GM18520 (cell line): Measurements from ENCODE around the gene GALT.

Experiments
- ATAC-seq: cut with Tn5 transposase; IDR thresholded peaks from one replicate; pipeline ENCODE4 v1.9.1; 2021; ENCODE audit not compliant: unreplicated experiment

The GALT gene

DNA sequence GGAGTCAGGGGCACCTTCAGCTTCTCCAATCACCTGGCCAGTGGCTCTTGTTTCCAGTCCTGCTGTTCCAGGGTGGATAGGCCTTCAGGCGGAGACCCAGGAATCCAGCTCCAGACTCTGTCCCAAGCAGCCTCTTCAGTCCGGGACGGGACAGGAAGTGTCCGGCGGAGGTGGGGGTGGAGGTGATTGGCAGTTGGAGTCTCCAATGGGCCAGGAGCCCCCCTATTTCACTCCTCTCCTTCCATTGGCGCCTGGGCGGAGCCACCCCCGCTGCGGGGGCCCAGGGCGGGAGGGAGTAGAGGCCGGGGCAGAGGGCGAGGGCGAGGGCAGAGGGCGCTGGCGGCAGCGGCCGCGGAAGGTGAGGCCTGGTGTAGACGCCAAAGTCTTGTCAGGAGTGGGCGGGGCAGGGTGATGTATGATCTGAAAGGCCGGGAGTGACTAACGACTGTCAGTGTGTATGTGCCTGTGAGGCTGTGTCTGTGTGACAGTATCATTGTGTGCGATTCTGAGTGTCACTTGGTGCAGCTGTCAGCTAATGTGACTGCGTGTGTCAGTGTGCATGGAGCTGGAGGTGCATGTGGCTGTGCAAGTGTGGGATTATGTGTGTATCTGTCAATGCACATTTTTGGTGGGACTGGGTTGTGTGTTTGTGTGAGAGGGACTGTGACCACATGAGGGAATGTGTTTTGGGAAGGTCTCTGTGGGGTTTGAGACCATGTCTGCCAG lies 5.6 kb downstream of the GALT start, which contains the start of gene IL11RA:
Gene IL11RA, plus strand, starts transcription at position 310 of the 726 bp plus-strand sequence. CDS start 3,033 bp downstream, outside the sequence.
- no peak for ATAC-seq

- no peak for ATAC-seq
Observed at GRCh38 chr9:34652602-34653000, 6.1 kb downstream of the GALT start.

DNA sequence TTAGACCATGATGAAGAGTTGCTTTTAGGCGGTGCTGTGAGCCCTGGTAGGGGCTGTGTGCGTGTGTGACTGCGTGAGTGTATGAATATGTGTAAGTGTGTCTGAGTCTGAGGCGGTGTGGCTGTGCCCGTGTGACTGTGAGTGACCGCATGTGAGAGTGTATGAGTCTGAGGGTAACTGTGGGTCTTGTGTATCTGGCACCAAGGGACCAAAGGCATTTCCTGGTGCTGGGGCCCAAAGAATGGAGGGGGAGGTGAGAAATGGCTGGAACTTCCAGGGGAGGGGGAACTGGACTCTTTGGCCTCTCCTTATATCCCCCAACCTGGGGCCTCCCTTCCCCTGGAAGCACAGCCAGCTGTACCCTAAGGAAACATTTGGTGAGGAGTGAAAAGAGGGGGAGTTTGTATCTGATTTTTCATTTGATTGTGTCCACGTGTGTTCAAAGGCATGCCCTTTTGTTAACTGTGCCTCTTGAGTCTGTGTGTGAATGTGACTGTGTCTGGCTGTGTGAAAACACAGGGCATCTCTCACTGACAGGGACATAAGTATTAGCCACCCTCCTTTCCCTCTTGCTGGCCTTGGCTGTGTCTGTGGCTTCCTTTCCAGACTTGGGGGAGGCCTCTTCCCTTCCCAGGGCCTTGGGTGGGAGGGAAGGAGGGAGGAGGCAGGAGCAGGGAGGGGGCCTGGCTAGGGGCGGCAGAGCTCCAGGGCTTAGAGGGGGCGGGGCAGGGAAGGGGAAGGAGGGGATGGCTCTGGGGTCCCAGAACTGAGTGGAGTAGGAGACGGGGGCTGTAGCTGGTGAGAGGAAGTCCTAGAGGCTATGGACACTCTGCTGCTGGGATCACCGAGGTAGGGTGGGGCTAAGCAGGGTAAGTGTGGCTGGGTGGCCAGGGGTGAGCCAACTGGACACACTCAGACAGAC lies 6.9 kb downstream of the GALT start:
- no peak for ATAC-seq

DNA sequence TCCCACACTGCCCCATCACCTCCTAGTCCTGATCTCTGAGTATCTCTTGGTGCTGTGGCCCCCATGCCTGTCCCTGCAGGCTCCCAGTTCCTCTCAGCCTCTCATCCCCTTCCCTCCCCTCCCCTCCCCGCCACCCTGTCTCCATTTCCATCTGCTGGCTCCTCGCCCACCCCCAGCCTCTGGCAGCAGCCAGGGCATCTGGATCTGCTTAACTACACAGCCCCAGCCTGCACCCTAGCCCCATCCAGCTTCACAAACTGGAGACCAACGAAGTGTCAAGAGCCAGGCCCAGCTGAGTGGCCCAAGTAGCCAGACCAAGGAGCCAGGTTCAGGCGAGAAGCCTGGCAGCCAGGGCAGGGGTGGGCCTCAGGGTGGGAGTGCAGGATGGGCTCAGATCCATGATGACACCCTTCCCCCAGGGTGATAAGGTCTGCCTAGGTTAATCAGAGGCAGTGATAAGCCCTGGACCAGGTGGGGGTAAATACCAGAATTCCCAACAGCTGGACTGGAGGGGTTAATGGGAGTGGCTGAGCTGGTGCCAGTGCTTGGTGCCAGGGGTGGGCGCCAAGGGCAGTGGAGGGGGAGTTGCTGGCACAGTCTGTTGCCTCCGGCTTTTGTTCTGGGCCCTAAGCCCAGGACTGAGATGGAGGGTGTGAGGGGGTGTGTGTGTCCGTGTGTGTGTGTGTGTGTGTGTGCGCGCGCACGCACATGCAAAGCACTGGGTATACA lies 8.0 kb downstream of the GALT start:
- ATAC-seq, result no peak

DNA sequence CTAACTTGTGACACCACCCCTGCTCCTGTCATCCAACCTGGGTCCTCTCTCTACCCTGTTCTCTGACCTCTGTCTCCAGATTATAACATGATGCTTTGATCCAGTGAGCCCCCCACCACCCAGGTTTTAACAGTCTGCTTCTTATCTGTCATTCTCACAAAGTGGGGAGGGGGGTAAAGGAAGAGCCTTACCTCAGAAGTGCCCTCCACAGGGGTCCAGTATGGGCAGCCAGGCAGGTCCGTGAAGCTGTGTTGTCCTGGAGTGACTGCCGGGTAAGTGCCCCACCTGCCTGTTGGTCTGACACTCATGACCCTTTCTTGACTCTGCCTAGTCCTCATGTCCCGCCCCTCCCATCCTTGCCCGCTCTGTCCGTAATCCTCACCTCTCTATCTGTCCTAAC lies 8.9 kb downstream of the GALT start:
- no peak for ATAC-seq

GRCh38 chr9:34656992-34657391 lies 10.5 kb downstream of the GALT start:
- ATAC-seq, result no peak

- ATAC-seq, result no peak
Observed at GRCh38 chr9:34658461-34658860, 12.0 kb downstream of the GALT start.

DNA sequence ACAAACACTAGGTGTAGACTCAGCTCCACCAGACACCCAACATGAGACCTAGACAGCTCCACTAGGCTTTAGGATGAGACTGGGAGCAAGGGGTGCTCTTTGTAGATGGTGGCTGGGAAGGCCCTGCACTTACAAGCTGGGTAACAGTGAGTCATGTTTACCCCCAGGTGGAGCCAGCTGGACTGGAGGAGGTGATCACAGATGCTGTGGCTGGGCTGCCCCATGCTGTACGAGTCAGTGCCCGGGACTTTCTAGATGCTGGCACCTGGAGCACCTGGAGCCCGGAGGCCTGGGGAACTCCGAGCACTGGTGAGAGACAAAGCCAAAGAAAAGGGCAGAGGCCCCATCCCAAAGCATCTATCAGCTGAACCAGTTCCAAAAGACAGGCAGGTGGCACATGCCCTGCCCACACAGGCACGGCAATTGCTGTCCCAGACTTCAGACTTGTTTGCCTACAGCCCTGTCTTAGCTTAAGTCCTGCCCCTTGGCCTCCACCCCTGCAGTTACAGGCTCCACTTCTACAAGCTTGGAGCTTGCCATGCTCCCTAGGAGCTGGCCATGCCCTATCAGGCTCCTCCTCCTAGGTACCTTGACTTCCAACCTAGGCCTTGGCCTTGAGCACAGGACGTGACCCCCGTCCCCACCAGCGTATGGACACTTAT lies 13.2 kb downstream of the GALT start:
- ATAC-seq, result no peak

DNA sequence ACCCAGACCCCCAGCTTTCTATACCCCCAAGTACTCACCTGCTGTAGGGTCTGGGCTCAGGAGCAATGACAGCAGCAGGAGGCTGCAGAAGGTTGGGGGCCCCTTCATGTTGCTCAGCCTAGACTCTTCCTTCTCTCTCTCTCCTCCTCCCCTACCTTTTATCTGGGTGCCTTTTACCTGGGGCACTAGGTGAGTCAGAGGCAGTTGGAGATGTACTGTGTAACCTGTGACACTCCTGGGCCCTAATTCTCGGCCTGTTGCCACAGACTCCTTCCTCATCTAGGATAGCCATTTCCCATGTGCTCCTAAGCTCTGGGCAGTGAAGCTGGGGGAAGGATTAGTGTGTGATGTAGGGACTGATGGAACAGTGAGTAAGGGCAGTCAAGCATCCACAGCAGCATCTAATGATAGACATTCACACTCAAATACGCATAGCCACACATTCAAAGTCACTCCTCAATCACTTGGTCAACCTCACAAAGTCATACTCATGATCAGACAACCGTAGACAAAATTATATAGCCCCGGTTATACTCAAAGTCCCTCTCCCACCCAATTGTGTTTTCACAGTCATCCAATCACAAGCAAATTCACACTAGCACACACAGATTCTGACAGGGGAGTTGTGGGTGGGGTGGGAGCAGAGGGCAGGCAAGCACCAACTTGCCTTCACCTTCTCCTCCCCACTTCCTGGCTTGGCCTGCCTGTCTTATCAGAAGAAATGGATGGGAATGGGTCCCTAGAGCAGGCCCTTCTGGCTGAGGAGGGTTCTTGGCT lies 16.2 kb downstream of the GALT start, which contains the start of gene CCL27:
Gene CCL27, minus strand, starts transcription at position 132 of the 777 bp plus-strand sequence. Its CDS starts 24 bp downstream, at position 108.
- ATAC-seq, result no peak

GRCh38 chr9:34663303-34663605 lies 16.8 kb downstream of the GALT start:
- no peak for ATAC-seq

DNA sequence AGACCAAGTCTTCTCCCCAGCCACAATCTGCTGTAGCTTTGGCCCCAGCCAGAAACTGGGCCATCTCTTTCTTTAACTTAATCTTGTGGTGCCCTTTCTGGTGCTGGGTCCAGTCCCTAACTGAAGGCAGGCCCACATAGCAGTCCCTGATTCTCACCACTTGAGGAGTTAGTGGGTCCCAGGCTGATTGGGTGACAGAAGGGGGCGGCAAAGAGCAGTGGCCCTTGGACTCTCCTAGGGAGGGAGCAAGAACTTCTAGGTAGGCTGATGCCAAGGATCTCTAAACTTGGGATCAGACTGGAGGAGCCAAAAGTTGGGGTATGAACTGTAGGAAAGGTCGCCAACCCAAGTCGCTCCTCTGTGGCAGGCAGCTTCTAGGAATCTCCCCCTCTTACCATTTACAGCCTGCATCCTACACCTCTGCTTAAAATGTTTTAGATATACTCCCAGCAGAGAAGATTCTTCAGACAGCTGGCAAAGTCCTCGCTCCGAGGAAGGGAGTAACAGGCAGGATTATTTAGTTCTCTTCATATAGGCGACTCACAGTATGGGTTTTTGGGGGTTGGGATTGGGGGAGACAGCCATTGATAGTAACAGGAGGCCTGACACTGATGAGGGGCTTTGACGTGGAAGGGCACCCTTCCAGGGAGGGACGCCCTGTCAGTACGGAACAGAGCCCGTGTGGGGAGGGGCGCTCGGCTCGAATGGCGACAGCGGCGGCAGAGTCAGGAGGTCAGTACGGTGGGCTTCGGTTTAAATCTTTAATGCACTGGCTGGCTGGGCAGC lies 18.0 kb downstream of the GALT start:
- peak; percentile 34 for ATAC-seq

- no peak for ATAC-seq
Observed at GRCh38 chr9:34665067-34665380, 18.5 kb downstream of the GALT start.

DNA sequence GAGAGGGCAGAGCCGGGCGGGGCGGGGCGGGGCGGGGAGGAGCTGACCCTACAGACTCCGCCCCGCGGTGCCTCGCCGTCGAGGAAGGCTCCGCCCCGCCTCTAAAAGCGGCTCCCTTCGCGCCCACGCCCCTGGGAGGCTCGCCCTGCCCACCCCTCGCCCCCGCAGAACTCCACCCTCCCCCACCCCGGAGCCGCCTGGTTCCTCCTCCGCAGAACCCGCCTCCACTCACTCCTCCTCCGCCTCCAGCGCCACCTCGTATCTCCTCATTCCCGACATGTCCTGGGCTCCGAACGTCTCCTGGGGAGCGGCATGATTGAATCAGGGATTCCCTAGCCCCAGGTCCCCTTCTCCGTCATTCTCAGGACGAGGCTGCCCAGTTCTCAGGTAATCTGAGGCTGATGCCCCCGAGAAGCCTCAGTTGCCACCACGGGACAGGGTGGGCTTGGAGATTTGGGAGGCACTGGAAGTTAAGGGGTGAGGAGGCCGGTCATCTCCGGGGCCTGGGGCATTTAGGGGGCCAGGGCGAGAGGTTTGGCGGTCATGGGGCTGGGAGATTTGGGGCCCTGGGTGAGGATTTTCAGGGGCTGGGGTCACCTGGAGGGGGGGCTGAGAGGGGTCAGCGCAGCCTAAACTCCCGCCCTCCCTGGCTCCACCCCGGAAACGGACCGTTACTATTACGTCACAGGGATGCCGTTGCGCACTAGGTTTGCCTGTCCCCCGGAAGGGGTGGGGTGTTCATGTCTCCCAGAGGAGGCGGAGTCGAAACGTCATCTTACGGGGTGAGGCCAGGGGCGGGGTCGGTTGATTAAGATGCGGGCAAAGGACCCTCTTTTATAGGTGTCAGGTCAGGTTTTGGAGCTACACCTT lies 19.1 kb downstream of the GALT start:
- ATAC-seq, result peak; percentile 60

- no peak for ATAC-seq
Observed at GRCh38 chr9:34669809-34670562, 23.5 kb downstream of the GALT start.

DNA sequence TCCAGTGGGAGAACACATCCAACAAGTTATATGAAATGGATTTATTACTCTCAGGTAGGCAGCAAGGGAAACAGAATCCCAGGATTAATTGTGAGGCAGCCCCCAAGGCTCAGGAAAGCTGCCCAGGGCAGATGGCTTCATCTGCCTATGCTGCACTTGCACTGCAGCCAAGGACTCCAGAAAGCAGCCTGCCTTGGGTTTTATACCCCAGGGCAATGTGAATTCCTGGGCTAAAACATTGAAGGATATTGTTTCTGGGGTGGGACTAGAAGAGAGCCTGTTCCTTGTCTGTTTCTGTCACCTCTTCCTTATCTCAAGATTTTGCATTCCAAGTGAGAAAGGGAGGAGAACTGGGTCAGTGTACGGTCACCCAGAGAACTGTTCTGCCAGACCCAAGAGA lies 24.8 kb downstream of the GALT start:
- ATAC-seq, result no peak

DNA sequence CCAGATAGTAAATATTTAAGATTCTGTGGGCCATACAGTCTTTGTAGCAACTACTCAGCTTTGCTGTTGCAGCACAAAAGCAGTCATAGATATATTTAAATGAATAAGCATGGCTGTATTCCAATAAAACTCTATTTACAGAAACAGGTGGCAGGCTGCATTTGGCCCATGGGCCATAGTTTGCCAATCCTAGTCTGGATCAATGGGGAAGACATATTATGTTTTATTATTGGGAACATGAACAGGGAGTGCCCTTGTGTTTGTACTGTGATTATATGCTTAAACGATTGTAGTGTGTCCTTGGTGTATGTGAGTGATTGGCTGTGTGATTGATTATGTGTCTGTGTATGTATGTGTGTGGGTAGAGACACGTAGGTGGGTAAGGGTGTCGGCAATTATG lies 28.0 kb downstream of the GALT start:
- ATAC-seq, result no peak

- ATAC-seq, result no peak
Observed at GRCh38 chr9:34675048-34675714, 28.7 kb downstream of the GALT start.
